GM12874 (cell line): ENCODE measurements around the gene LHFPL3.

Source experiments
- TF ChIP-seq, protein P1 (sequence below): IDR thresholded peaks from 2 replicates; pipeline ENCODE4 v1.5.1; 2011; ENCODE audit warnings: low read depth, mild to moderate bottlenecking, control low read depth, low read length, moderate library complexity; ENCODE audit not compliant: insufficient read depth

The LHFPL3 gene

DNA sequence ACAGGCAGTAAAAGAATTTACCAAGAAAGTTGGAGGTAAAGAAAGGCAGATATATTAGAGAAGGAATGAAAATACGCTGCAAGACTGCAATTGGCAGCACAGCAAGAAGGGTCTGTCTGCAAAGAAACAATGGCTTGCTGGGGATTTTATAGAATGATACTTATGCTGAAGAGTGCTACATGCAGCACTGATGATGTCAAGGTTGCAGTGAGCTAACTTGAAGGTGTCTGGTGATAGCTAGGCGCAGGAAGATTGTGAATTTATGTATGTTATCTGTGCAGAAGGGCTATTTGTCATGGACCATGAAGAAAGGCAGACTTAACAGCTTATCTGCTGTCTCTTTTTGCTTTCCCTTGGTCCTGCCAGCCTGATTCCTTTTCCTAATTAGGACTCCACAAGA is 366.3 kb downstream of the LHFPL3 start:
- TF ChIP-seq, protein P1, sequence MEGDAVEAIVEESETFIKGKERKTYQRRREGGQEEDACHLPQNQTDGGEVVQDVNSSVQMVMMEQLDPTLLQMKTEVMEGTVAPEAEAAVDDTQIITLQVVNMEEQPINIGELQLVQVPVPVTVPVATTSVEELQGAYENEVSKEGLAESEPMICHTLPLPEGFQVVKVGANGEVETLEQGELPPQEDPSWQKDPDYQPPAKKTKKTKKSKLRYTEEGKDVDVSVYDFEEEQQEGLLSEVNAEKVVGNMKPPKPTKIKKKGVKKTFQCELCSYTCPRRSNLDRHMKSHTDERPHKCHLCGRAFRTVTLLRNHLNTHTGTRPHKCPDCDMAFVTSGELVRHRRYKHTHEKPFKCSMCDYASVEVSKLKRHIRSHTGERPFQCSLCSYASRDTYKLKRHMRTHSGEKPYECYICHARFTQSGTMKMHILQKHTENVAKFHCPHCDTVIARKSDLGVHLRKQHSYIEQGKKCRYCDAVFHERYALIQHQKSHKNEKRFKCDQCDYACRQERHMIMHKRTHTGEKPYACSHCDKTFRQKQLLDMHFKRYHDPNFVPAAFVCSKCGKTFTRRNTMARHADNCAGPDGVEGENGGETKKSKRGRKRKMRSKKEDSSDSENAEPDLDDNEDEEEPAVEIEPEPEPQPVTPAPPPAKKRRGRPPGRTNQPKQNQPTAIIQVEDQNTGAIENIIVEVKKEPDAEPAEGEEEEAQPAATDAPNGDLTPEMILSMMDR = no peak

DNA sequence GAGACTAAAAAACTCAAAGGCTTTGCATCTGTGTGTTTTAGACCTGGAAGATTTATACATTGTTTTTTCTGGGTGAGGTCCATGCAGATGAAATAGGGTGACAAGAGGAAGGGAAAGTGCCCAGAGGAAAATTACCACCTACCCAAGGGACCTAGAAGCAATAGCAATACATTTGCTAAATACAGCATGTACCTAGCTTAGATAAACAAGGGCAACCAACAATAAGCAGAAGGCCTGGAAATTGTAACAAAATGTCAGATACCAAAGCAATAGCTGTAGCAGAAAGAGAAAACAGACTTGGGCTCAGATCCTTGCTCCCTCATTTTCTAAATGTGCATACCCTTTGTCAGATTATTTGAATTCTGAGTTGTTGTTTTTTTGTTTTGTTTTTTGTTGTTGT is 367.2 kb downstream of the LHFPL3 start:
- TF ChIP-seq, protein P1 = no peak

DNA sequence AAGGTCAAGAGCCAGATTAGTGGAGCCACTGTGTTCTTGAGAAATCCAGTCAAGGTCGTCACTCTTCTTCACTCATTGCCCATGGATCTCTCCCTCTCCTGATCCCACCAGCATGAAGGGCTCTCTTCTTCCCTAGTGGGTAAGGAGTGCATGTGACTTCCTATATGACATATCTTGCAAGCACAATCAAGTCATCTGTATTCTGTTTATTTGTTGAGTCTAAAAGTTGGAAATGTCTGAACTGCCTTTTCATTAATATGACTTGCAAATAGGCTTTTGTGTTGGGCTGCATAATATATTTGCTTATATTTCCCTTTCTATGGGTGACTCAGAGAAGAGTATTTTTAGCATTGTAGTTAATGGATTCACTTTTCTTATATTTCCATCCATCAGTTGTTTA is 371.9 kb downstream of the LHFPL3 start:
- TF ChIP-seq, protein P1 = no peak

DNA sequence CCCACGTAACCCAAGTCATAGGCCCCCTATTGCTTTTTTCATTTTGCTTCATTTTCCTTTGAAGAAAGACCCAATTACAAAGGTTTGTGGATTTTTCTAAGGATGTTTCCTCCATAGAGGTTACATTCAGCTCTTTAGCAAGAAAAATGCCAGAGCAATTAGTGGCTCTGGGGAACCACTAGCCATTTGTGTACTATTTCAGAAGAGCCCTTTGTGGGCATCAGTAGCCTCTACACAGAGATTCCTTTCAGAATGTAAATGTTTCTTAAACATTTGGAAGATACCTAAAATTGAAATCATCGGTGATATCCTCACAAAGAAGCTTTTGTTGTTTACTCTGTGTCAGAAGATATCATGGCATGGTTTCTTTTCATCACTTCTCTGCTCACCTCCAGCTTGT is 394.6 kb downstream of the LHFPL3 start:
- TF ChIP-seq, protein P1 = no peak

DNA sequence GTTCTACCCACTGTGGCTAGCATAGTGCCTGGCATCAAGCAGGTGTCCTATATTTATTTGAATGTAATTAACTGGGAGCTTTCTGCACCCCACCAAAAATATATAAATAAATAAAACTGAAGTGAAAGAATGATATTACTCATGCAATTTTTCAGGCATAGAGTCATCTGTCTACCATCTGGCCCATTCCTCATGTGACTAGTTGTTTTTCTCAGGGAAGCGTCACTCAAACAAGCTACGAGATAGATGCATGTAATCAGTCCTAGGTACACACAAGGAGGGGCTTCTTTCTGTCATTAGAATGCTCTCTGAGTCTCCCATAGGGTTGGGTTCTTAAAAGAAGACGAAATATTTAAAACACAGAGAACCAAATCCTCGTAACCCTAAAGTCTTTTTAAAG is 430.1 kb downstream of the LHFPL3 start:
- TF ChIP-seq, protein P1 = no peak

DNA sequence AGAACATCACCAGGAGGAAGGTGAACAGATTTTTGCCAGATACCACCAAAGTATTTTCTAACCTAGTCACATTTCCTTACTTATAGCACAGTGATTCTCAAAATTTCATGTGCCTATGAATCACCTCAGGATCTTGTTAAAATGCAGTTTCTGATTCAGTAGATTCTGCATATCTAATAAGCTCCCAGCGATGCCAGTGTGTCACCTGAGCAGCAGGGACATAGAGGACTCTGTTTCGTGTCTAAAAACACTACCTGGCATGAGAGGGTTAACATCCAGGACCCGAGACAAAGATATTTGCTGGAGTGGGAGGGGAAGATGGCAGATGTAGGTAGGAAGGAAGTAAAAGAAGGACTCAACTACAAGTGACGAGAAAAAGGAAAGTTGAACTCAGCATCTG is 433.5 kb downstream of the LHFPL3 start:
- TF ChIP-seq, protein P1 = no peak

DNA sequence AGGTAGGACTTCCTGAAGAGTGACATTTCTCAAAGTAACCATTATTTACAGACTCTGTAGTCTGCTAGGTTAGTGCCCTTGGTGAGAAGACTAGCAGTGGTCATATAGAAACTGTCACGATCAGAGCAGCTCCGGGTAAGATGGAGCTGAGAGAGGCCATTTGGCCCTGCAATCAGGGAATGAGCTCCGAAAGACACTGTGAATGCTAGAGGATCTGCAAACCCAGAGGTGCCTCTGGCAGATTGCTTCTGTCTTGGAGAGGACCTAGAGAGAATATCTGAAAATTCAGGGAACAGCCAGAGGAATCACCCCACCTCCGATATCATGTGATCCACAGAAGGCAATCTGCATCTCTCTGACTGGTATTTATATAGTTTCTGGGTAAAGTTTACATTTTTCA is 438.7 kb downstream of the LHFPL3 start:
- TF ChIP-seq, protein P1 = no peak
